GM21367 (cell line): Measurements from ENCODE around the gene GIPC3.

ENCODE experiments used
- ATAC-seq: cut with Tn5 transposase; IDR thresholded peaks from one replicate; pipeline ENCODE4 v1.9.1; 2021; ENCODE audit not compliant: unreplicated experiment

GIPC3 gene

GRCh38 chr19:3604227-3604986 is 19.1 kb downstream of the GIPC3 start:
- no peak for ATAC-seq

GRCh38 chr19:3604987-3605343 is 19.7 kb downstream of the GIPC3 start:
- ATAC-seq, result no peak

- ATAC-seq, result no peak
Measured at GRCh38 chr19:3605361-3605760, 20.1 kb downstream of the GIPC3 start.

GRCh38 chr19:3605770-3606169 is 20.5 kb downstream of the GIPC3 start:
- ATAC-seq, result no peak

- no peak for ATAC-seq
Measured at GRCh38 chr19:3606174-3606689, 21.0 kb downstream of the GIPC3 start.

GRCh38 chr19:3606690-3607289 is 21.5 kb downstream of the GIPC3 start, which contains the start of gene TBXA2R:
Gene TBXA2R, minus strand, starts transcription at chr19:3606875. Its CDS starts 6,241 bp downstream, at chr19:3600634.
- ATAC-seq, result no peak

GRCh38 chr19:3607303-3608078 is 22.2 kb downstream of the GIPC3 start:
- no peak for ATAC-seq

- no peak for ATAC-seq
Measured at GRCh38 chr19:3608079-3608641, 22.9 kb downstream of the GIPC3 start.

- no peak for ATAC-seq
Measured at GRCh38 chr19:3608750-3609322, 23.6 kb downstream of the GIPC3 start.

GRCh38 chr19:3609779-3610719 is 24.8 kb downstream of the GIPC3 start:
- ATAC-seq, result no peak

- ATAC-seq, result no peak
Measured at GRCh38 chr19:3610745-3611717, 25.8 kb downstream of the GIPC3 start.

- ATAC-seq, result no peak
Measured at GRCh38 chr19:3611841-3612240, 26.6 kb downstream of the GIPC3 start.

GRCh38 chr19:3612330-3612729 is 27.1 kb downstream of the GIPC3 start:
- ATAC-seq, result no peak

- ATAC-seq, result no peak
Measured at GRCh38 chr19:3612901-3613741, 27.8 kb downstream of the GIPC3 start.

- ATAC-seq, result no peak
Measured at GRCh38 chr19:3613818-3614661, 28.8 kb downstream of the GIPC3 start.

- no peak for ATAC-seq
Measured at GRCh38 chr19:3614858-3615505, 29.7 kb downstream of the GIPC3 start.
